Skin epidermis (tissue), 12 donors: ENCODE data around the gene SYTL4.
"Not testable (repeated sequence)": the region's sequence is repeated elsewhere in the genome, so short reads cannot be mapped to it uniquely, and the experiment has no call there.

Experiments
- H3K27ac ChIP-seq, 21 experiments: fragments of 200-600 bp; sonication (generic) in 11 of 21; one replicate each; pipeline ENCODE4 v1.5.0; 2020; ENCODE audit warnings: mild to moderate bottlenecking in 3 of 21, inconsistent platforms in 2 of 21, moderate library complexity in 2 of 21
- H3K4me3 ChIP-seq, 7 experiments: fragments of 200-600 bp; sonication (generic) in 2 of 7; one replicate each; pipeline ENCODE4 v1.5.0; 2020; ENCODE audit warnings: inconsistent platforms in 2 of 7, mild to moderate bottlenecking in 2 of 7, moderate library complexity in 1 of 7

The SYTL4 gene

GRCh38 chrX:100731441-100732281, at the start of gene SYTL4:
Gene SYTL4 (minus strand): TSS chrX:100732121. CDS start chrX:100702037, 30,084 bp downstream.
- H3K4me3 ChIP-seq = peak within 1 kb of the TSS; percentile 30 to 51 (median 48)
- peak within 1 kb of the TSS in 3 of 21 experiments; percentile 31 to 49 (median 33) for H3K27ac ChIP-seq

- not testable (repeated sequence) for H3K4me3 ChIP-seq, H3K27ac ChIP-seq
Measured at GRCh38 chrX:100769439-100769838, 37.5 kb upstream of the SYTL4 start.

GRCh38 chrX:100768679-100769338, 36.9 kb upstream of the SYTL4 start:
- no peak overlapping the region for H3K27ac ChIP-seq

GRCh38 chrX:100750883-100751282, 19.0 kb upstream of the SYTL4 start:
- H3K27ac ChIP-seq = no peak overlapping the region
- H3K4me3 ChIP-seq = no peak overlapping the region

More at GRCh38 chrX:100768679-100769338, 36.9 kb upstream of the SYTL4 start:
- H3K4me3 ChIP-seq = no peak overlapping the region

GRCh38 chrX:100748108-100748507, 16.2 kb upstream of the SYTL4 start:
- H3K27ac ChIP-seq = no peak overlapping the region
- no peak overlapping the region for H3K4me3 ChIP-seq

- Histone ChIP-seq H3K4me3 (no peak overlapping the region), H3K27ac (no peak overlapping the region)
Measured at GRCh38 chrX:100747703-100748102, 15.8 kb upstream of the SYTL4 start.

GRCh38 chrX:100747090-100747489, 15.2 kb upstream of the SYTL4 start:
- H3K27ac ChIP-seq = no peak overlapping the region
- no peak overlapping the region for H3K4me3 ChIP-seq

- Histone ChIP-seq H3K27ac (no peak overlapping the region), H3K4me3 (no peak overlapping the region)
Measured at GRCh38 chrX:100745806-100746537, 14.1 kb upstream of the SYTL4 start.

- Histone ChIP-seq H3K27ac (no peak overlapping the region), H3K4me3 (no peak overlapping the region)
Measured at GRCh38 chrX:100745205-100745604, 13.3 kb upstream of the SYTL4 start.

- no peak overlapping the region for H3K4me3 ChIP-seq
- H3K27ac ChIP-seq = no peak overlapping the region
Measured at GRCh38 chrX:100743009-100743607, 11.2 kb upstream of the SYTL4 start.

- H3K4me3 ChIP-seq, H3K27ac ChIP-seq: not testable (repeated sequence)
Measured at GRCh38 chrX:100724006-100724405, 7.9 kb downstream of the SYTL4 start.

GRCh38 chrX:100721328-100721727, 10.6 kb downstream of the SYTL4 start:
- Histone ChIP-seq H3K27ac (no peak overlapping the region), H3K4me3 (no peak overlapping the region)

- Histone ChIP-seq H3K27ac (no peak overlapping the region), H3K4me3 (no peak overlapping the region)
Measured at GRCh38 chrX:100720301-100720700, 11.6 kb downstream of the SYTL4 start.

- Histone ChIP-seq H3K27ac (no peak overlapping the region), H3K4me3 (no peak overlapping the region)
Measured at GRCh38 chrX:100719139-100719538, 12.8 kb downstream of the SYTL4 start.

- H3K4me3 ChIP-seq = no peak overlapping the region
- no peak overlapping the region for H3K27ac ChIP-seq
Measured at GRCh38 chrX:100717363-100717762, 14.6 kb downstream of the SYTL4 start.

GRCh38 chrX:100710816-100711215, 21.1 kb downstream of the SYTL4 start:
- Histone ChIP-seq H3K4me3 (no peak overlapping the region), H3K27ac (no peak overlapping the region)

- Histone ChIP-seq H3K4me3 (no peak overlapping the region), H3K27ac (no peak overlapping the region)
Measured at GRCh38 chrX:100704581-100705203, 27.2 kb downstream of the SYTL4 start.

- Histone ChIP-seq H3K4me3 (no peak overlapping the region), H3K27ac (no peak overlapping the region)
Measured at GRCh38 chrX:100700809-100701208, 31.1 kb downstream of the SYTL4 start.

GRCh38 chrX:100698551-100698950, 33.4 kb downstream of the SYTL4 start:
- Histone ChIP-seq H3K4me3 (no peak overlapping the region), H3K27ac (no peak overlapping the region)
